Measurements from ENCODE around the gene ARHGAP44.

Gene ARHGAP44, protein sequence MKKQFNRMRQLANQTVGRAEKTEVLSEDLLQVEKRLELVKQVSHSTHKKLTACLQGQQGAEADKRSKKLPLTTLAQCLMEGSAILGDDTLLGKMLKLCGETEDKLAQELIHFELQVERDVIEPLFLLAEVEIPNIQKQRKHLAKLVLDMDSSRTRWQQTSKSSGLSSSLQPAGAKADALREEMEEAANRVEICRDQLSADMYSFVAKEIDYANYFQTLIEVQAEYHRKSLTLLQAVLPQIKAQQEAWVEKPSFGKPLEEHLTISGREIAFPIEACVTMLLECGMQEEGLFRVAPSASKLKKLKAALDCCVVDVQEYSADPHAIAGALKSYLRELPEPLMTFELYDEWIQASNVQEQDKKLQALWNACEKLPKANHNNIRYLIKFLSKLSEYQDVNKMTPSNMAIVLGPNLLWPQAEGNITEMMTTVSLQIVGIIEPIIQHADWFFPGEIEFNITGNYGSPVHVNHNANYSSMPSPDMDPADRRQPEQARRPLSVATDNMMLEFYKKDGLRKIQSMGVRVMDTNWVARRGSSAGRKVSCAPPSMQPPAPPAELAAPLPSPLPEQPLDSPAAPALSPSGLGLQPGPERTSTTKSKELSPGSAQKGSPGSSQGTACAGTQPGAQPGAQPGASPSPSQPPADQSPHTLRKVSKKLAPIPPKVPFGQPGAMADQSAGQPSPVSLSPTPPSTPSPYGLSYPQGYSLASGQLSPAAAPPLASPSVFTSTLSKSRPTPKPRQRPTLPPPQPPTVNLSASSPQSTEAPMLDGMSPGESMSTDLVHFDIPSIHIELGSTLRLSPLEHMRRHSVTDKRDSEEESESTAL

DNA sequence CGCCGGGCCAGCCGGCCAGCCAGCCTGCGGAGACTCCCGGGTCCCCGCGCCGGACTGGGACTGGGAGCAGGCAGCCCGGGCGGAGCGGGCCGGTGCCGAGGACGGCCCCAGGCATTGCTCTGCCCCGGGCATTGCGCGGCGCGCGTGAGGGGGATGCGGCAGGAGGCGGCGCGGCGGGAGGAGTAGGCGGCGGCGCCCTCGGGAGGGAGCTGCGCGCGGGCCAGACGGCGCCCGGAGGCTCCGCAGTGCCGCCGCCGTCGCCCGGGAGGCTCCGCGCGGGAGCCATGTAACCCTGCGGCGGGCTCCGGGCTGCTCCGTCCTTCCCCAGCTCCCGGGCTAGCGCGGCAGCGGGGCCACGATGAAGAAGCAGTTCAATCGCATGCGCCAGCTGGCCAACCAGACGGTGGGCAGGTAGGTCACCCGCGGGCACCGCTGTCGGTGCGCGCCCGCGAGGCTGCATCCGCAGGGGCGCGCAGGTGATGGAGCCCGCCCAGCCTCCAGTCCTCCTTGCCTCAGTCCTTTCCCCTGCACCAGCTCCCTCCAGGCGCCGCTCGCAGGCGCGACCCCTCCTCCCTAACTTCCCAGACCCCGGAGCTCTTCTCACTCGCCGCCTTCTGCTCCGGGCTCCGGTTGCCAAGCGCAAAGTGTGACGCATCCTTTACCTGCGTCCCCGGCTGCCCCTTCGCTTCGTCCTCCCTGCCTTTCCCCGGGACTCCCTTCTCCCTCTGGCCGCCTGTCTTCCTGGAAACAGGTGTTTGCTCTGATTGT is at the start of gene ARHGAP44:
Gene ARHGAP44 (plus strand): TSS at position 18 of the 768 bp plus-strand sequence. CDS start 341 bp downstream, at position 359.
- DNase-seq = peak in 2 of 3 experiments; percentile 63 to 77

DNA sequence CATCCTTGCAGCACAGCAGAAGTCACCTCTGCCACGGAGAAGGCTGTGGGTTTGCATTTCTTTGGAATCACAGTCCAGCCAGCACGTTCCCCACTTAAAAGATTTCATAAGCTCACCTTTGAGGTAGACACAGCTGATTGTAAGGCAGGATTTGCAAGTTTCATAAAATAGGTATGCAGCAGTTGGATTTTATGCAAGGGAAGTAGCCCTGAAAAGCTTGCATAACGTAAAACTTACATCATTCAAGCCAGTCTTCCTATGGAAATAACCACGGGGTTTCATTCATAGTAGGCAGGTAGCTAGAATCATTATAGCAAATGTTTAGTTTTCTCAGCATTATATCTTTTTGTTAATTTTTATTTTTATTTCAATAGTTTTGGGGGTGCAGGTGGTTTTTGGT is 49.8 kb upstream of the ARHGAP44 start:
- no peak for DNase-seq

DNA sequence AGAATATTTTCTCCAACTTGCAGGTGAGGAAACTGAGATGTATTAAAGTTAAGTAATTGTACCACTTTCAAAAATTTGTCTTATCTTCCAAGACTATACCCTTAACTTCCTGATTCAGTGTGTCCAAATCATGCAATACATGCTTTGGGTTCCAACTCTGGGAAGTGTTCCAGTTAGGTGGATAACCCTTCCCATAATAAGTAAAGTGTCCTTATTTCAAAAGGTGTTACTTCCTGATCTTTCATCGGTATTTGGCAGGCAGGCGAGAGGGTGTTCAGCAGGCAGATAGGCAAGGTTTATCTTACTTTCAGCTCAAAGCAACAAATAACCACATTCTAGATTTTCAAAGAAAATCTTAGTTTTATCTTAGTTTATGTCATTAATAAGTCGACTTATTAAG is 46.3 kb upstream of the ARHGAP44 start:
- DNase-seq = no peak

DNA sequence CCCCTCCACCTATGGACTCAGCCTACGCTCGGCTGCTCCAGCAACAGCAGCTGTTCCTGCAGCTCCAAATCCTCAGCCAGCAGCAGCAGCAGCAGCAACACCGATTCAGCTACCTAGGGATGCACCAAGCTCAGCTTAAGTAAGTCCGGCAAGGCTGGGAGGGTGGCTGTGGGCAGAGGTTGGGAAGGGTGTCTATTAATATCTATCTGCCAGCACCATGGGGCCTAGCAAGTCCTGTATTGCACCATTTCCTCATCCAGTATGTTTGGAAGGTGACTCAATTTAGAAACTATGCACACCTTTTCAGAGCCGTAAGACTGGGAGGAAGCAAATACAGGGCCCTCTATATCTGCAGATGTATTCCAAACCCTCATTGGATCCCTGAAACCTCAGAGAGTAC is 45.0 kb upstream of the ARHGAP44 start:
- no peak for DNase-seq

DNA sequence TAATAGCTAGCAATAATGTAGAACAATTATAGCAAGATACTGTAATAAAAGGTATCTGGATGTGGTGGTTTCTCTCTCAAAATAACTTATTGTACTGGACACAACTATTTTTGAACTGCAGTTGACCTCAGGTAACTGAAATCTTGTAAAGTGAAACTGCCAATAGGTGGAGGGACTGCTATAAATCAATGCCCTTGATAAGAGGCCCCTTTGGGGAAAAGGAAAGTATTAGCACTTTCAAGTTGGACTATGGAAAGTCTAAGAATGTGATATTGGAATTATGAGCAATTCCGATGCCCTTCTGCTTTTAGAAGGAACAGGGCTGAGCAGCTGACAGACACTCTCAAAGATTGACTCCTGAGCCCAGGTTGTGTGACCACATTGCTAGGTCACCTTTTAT is 44.5 kb upstream of the ARHGAP44 start:
- no peak for DNase-seq

DNA sequence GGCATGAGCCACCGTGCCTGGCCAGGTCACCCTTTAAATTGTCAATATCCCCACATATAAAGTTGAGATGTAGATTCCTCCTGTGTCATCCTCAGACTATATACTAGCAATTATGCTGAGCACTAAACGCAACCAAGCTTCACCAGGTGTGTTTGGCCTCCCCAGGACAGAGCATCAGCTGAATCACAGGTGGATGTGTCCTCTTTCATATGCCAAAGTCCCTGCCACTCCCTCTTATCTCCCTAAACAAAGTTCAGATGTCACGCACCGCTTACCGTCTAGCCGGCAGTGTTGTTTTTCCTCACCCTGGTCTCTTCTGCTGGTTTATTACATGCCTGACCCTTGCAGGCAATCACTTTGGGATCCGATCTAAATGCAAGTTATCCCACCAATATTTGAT is 43.8 kb upstream of the ARHGAP44 start:
- DNase-seq = no peak

DNA sequence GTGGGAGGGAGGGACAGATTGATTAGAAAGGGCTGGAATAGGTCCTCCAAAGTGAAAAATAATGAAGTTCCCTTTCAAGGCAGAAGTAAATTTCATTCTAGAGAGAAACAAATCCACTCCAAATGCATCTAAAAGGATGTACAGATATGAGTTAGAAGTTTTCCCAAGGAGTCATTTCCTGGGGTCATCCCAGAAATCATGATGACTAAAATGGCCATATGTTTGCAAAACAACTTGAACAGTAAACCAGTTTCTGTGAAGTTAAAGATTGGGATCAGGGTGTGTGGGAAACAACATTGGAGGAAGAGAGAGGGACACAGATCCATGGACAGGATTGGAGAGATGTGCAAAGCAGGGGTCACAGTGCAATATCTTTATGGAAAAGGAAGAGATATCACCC is 32.5 kb upstream of the ARHGAP44 start:
- no peak for DNase-seq

DNA sequence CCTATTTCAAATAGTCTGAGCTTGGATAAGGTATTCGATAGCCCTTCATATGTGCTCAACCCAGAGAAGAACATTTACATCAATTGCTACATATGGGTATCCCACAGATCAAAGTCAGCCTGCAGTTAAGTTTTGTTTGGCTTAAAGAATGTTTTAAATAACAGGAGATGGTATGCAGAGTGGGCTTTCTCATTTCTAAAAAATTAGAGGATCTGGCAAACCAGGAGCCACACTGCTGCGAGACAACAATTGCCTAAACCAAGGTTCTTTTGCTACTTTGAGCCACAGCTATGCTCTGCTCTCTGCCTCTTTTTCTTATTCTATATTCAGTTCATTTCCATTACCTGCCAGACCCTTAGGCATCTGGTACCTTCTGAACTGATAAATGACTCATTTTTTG is 30.2 kb upstream of the ARHGAP44 start:
- no peak for DNase-seq

DNA sequence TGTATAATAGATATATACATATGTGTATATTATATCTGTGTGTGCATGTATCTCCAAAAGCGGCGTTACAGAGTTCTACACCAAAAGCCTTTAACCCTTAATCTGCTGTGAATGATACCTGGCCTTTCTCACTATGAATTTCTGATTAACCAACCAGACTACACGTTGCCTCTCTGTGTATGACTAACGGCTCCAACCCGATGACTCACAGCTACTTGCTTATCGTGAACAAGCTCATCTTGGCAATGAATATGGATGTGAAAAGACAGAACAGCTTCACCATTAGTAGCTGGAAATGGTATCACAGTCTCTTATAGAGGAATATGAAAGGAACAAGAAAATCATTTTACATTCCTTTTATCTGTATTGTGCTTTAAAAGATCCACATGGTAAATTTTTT is 23.8 kb upstream of the ARHGAP44 start:
- no peak for DNase-seq

DNA sequence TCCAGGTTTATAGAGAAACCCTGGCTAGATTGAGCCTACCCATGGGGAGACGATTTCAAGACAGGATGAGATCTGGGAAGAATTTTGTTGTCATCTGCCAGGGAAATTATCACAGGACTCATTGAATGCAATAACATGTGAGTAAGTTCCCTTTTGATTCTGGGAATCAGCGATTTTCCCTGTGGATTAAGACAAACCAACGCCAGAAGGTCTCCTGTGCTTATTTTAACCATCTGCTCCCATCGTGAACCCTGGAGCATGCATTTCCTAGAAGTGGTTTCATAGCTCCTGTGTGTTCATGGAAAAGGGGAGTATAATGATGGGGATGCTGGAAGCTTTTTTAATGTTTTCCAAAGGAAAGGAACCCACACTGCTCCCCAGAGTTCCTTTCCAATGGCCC is 21.0 kb upstream of the ARHGAP44 start:
- DNase-seq = no peak

DNA sequence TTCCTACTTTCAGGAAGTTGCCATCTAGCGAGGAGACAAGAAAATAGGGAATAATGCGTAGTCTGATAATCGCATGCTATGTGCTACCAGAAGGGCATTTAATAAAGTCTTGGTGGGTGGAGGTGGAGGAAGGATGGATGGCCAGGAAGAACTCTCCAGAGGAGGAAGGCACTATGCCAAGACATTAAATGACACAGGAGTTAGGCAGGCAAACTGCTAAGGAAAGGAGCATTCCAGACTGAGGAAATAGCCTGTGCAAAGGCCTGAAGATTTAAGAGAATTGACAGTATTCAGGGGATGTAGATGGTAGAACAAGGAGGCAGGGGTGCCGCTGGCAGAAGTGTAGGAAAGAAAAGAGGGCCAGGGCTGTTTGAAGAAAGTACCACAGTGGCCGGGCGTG is 19.3 kb upstream of the ARHGAP44 start:
- DNase-seq = no peak

DNA sequence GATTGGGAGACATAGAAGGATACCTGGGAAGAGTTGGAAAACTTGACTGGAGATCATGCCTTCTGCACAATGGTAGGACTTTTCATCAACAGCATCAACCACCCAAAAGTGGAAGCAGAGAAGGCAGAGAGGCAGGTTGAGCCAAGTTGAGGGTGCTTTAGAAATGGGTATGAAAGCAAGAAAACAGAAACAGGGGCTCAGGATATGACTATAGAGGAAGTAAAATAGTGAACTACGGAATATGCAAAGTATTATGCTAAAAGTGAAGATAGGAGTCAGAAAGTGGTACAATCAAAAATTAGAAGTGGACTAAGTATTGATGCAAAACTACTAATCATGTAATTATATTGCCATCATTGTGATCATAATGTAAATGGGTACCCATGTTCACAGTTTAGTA is 16.1 kb upstream of the ARHGAP44 start:
- no peak for DNase-seq

DNA sequence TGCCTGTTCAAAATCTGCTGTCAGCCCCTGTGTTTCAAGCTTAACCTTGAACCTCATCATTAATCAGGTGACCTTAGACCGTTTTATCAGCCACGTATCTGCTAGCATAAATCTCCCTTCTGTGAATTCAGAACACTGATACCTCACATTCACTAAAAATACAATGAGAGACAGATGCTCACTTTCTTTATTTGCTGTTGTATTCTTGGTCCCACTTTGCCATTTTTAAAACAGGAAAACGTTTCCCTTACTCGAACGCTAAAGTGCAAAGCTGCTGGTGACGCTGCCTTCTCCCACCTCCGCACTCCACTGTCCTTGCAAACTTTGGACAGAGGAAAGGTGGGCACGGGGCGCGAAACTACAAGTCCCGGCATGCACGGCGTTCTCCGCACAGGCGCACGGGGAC is 220 bp upstream of the ARHGAP44 start:
- no peak for DNase-seq

DNA sequence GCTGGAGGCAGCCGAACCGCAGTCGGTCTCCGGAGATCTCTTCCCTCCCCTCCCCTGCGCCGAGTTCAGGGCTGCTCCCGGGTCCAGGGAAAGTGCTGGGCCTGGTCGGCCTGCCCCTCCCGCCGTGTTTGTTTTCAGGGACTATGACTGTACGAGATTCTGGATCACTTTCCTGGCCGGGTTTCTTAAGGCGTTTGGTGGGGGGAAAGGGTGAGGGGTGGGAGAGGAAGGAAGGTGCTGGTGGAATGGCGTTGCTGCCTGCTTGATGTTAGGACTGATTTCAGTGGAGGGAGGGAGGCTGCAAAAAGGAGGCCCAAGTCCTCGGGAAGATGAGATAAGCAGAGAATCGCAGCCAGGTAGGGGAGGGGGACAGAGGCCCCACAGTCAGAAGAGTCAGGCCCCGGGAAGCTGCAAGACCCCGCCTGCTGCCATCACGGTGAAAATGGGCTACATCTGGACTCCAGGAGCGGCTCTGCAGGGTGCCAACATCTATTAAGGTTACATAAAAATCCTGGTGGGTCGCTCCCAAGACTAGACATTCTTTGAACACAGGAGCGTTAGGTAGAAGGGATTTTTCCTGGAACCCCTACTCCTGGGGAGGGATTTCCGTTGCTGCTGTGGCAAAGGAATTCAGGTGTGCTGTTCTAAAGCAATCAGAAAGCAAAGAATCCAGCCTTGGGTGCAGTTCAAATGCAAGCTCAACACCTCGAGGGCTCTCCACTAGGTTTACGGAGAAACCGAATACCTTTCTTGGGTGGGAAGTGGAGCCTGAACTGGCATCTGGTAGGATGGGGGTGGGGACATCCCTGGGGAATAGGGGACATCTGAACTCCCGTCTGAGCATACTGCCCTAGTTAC is 1.2 kb downstream of the ARHGAP44 start:
- no peak for DNase-seq

DNA sequence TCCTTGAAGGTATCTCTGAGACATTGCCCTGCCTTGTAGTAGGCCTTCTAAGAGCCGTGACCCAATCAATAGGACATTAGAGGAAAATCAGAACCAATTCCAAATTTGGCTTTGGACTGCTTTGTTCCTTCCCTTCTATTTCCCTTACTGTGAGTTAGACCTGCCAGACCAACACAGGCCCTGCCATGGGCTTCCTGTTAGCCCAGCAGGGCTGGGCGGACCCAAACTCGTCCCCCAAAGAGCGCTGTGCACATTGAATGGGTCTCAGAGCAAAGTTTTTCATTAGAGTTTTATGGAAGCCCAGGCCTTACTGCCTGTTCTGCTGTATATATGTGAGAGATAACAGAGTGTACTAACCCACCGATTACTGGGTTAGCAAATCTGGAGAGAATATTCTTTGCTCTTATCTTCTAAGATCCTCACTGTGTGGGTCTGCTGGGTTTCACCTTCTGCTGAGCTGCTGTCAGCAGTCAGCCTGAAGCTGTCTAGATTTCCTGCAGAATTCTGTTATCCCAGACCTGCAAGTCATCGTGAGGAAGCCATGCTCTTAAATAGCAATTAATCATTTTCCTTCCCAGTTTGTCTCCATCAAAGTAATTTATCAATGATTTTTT is 5.7 kb downstream of the ARHGAP44 start:
- no peak for DNase-seq

DNA sequence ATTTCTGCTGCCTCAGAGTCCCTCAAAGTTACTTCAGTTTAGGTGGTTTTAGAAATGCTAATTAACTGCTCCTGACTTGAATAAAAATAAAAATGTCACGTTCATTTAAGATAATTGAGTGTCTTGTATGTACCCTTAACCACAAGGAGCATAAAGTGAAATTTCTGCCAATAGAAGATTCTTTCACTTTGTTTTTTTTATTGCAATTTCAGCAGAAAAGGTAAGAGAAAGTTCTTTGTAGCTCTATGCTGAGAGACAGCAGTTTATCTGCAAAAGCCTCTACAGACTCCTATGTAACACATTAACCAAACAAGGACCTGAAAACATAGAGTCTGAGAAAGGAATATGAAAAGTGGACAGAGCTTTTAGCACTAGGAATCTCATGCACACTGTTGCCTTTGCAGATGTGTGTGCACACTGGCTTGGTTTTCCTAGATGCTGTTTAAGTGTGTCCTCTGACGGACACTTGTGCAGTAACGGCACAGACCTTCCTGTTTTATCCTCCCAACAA is 11.6 kb downstream of the ARHGAP44 start:
- DNase-seq = no peak

DNA sequence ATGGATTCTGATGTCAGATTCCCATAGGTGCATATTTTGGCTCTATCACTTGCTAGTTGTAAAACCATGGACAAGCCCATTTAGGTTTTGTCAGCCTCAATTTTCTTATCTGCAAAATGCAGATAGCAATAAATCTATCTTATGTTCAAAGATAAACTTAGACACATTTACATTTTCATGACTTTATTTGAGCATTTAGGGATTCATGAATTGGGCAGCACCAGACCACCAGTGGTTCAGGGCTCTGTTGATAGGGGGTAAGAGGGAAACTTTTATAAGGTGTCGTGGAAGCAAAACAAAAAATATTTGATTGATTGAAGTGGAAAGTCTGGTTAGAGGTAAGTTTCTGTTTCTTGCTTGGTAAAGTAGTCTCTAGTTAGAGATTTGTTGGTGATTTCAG is 17.3 kb downstream of the ARHGAP44 start:
- no peak for DNase-seq

DNA sequence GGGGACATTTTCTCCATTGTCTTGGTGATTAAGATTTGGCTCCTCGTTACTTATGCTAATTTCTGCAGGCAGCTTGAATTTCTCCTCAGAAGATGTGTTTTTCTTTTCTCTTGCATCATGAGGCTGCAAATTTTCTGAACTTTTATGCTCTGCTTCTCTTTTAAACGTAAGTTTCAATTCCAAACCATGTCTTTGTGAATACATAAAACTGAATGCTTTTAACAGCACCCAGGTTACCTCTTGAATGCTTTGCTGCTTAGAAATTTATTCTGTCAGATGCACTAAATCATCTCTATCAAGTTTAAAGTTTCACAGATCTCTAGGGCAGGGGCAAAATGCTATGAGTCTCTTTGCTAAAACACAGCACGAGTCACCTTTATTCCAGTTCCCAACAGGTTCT is 19.4 kb downstream of the ARHGAP44 start:
- no peak for DNase-seq

DNA sequence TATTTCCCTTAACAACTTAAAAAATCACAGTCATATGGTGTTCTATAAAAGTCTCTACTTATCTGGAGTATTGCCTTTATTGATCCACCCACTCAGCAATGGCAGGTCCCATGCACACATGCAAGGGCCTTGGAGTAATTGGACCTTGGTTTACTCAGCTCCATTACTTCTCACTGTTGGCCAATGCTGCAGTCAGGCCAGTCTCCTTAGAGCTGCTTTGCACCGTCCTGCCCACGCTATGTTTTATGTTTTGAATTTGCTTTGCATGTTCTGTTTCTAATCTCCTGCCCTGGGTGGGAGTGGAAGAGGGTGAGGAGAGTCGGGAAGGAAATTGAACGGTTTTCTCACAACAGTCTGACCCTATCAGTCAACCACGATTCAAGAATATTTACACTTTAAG is 23.6 kb downstream of the ARHGAP44 start:
- no peak for DNase-seq

DNA sequence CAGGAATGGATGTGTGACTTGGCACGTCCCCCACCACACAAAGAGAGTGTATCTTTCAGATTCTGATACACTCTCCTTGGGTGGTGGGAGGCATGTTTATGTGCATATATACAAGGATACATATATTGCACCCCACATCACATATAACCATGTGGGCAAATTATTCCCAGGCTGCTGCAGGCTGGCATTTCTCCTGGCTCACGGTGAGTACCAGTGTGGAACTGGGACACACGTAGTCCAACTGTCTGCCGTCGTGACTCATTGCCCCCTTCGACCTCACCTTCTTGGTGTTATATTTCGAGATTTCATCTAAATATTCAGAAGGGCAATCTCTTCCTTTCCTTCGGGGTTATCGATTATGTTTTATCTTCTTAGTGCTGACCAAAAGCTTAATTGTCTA is 24.4 kb downstream of the ARHGAP44 start:
- no peak for DNase-seq

DNA sequence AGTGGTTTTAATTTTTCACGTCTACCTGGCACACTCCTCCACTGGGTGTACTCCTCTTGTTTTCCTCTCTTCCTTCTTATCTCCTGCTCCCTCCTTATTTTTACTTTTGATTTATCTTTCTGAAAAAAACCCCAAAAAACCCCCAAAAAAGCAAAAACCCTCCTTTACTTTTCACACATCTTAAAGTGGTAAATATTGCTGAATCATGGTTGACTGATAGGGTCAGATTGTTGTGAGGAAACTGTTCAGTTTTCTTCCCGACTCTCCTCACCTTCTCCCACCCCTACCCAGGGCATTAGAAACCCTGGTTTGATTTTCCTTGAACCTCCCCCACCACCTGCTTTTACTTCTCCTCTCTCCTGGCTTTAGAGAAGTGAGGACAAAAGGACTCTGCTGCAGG is 25.4 kb downstream of the ARHGAP44 start:
- no peak for DNase-seq

DNA sequence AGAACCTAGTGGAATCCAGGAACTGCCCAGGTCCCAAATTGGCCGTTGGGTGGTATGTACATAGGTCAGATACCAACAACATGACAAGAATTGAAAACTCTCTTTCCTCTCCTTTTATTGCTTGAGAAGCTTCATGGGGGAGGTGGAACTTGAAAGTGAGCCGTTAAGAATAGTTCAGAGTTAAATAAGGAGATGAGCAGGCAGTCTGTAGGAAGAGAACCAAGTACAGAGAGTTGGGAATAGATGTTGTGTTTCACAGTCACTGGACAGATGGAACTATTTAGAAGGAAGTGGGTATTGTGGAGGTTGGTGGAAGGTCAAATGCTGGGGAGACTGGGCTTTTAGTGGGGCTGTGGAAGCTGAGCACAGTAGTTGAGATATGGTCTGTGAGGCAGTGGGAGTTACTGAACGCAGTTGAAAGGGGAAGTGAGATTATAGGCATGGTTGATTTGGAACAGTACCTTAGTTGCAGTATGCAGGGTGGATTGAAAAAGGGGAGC is 26.4 kb downstream of the ARHGAP44 start:
- no peak for DNase-seq

Data from NCI-H1417 (cell line).